ENCODE measurements around the gene FAM53B.

Gene FAM53B

DNA sequence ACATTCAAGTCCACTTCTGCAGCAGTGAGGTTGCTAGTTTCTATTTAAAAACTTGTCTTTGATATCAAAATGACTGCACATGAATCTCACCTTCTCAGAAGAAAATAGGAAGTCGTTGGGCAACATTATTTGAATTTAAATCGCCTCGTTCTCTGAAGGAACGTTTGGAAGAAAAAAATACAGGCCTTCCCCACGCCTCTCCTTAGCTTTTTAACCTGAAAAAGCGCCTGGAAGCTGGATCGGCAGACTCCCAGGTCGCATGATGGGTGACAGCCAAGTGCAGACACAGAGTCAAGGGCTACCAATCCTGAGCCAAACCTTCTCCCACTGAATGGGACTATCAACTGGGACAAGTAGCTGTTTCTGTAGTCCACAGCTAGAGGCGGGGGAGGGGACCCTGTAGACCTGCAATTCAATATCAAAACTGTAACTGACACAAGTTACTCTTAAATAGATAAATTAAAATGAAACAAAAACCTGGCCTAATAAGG is 2.2 kb downstream of the FAM53B start:
- no peak for DNase-seq (ENCODE audit: low read depth)

DNA sequence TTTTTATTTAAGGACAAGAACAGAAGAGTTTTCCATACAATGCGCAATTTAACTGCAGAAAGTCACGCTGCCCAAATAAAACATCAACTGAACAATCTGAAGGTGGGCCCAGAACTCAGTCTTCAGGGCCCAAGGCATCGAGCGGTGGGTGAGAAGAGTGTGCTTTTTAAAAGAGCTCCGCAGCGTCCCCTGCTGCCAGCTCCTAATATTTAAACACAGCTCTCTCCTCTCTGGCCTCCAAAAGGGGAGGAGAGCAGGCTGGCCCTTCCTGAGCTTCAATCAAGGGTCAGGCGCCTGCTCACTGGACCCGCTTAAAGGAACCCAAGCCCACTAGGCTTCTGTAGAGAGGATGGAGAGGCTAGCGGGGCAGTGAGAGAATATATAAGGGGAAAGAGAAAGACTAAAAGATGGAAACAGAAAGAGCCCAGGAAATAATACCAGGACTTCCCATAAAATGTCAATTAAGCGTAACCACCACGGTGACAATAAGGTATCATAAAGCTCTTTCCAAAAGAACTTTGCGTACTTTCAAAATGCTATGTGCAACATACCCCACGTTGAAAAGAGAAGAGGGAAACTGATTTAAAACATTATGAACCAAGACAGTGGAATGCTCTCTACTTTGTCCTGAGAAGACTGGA is 2.8 kb downstream of the FAM53B start:
- DNase-seq (ENCODE audit: low read depth) = no peak

DNA sequence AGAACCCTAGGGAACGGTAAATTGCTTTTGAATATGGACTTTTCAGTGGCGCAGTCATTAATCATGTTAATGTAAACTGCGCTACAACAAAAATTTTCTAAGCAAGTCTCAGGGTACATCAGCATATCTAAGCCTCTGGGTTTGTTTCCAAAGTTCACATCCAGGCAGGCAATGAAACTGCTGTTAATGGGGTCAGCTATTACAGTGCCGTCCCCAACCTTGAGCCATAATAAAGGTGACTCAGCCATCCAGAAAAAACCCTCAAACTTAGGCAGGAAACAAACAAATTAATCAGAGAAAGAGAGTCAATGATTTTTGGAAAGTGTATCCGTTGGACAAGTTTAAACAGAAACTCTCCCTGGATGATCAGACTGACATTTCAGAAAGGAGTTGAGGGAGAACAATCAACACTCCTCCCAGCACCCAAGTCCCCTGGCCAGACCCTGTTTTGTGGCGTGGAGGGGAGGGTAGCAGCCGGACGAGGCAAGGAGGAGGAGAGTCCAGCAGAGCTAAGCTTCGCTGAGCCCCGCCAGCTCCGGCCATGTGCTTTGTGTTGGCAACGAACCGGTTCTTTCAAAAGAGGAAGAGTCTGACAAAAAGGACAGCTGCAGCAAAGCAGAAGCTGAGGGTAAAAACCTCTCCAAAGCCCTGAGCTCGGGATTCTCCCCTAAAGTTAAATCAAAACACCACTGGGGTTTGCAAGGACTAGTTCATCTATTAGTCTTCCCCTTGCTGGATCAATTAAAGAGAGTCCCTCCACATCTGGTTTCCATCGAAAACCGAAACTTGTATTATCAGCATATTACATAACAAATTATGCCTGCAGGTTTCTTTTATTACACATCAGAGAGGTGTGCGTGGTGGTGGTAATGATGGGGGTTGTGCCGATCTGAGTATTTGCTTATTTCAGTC is 3.6 kb downstream of the FAM53B start:
- no peak for DNase-seq (ENCODE audit: low read depth)

DNA sequence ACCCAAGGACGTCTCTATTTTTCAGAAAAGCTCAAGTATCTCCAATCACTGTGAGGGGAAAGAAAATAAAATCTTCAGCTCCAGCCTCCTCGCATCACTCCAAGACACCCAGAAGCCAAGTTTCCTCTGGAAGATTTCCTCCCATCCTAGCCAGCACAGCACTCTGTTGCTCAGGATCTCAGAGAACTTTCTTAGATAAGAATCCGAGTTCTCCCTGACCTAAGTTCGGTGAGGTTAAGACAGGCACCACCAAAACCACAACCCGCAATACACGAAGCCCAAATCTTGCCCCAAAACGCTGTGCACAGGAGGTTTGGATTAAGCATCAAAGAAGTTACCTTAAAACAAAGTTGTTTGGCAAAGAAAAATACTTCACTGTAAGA is 4.2 kb downstream of the FAM53B start:
- no peak for DNase-seq (ENCODE audit: low read depth)

DNA sequence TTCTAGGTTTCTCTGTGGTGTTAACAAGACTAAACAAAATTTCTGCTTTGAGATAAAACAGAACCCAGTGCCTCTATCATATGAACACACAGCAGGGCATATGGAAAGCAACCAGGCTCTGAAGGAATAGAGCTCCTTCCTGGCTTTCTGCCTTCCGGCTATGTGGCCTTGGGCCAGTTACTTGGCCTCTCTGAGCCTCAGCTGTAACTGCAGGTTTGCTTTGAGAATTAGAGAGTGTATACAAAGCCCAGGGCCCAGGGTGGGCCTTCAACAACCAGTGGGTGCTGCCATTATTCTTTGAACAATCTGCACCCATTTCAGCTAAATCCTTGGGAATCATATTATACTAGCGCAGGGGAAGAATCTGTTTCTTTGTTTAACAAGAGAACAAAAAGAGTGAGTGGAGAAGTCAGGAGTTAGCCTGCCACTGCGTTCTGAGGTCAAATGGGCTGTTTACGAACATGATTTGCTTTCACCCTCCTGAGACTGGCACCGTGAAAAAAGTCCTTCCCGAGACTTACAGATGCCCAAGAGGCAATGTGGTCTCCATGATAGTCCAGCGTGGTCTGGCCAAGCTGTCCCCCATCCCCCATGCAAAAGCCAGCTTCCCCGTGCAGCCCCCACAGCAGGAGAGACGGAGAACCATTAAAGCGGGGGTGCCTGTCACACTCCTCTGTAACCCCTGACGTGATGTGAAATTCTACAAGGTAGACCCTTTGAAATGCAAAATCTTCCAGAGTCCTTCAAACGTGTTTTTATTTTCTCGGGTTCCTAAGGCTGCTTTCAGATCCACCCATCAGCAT is 4.9 kb downstream of the FAM53B start:
- DNase-seq (ENCODE audit: low read depth) = no peak

DNA sequence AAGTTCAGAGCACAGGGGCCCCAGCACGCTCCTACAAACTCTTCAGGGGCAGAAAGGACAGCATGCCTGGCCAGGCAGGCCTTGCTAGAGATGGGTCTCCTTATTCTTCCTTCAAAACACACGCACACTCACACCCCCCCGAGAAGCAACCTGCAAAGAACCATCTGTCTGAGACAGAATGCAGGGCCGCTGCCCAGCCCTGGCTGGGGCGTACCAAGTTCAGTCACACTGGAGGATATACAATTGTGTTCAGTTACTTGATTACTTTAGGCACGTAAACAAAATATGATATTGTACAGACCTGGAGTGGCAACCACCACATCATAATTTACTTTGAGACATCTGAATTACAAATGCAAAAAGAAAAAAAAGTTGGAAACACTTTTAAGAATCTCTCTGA is 5.7 kb downstream of the FAM53B start:
- no peak for DNase-seq (ENCODE audit: low read depth)

DNA sequence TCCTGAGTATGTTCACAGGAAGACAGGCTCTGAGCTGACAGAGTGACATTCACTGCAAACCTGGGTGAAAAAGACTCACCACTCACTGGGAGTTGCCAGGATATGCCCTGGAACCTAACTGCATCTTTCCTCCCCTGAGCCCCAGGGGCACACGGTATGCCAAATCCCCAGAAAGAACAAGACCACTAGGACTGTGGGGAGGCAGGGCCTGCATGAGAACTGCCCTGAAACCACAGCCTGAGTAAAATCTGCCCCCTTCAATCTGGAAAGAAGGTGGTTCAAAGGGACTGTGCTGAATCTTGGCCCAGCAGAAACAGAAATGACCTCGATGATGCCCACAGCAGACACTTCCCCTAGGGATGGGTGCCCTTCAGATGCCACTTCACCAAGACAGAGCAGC is 6.5 kb downstream of the FAM53B start:
- DNase-seq (ENCODE audit: low read depth) = no peak

DNA sequence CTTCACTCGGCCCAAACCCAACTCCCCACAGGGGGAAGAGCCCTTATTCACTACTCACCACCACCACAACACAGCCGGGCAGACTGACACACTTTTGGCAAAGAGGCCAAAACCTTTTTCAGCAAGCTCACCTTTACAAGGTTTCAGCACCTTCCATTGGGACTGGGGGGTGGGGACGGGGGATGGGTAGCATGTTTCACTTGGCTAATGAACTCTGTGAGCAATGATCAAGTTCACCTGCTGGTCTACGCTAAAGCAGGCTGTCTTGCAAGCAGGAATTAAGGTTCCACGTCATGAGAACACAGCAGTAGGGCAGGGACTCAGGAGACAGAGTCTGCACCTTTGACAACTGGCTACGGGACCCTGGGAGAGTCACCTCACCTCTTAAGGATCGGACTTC is 7.0 kb downstream of the FAM53B start:
- DNase-seq (ENCODE audit: low read depth) = no peak

DNA sequence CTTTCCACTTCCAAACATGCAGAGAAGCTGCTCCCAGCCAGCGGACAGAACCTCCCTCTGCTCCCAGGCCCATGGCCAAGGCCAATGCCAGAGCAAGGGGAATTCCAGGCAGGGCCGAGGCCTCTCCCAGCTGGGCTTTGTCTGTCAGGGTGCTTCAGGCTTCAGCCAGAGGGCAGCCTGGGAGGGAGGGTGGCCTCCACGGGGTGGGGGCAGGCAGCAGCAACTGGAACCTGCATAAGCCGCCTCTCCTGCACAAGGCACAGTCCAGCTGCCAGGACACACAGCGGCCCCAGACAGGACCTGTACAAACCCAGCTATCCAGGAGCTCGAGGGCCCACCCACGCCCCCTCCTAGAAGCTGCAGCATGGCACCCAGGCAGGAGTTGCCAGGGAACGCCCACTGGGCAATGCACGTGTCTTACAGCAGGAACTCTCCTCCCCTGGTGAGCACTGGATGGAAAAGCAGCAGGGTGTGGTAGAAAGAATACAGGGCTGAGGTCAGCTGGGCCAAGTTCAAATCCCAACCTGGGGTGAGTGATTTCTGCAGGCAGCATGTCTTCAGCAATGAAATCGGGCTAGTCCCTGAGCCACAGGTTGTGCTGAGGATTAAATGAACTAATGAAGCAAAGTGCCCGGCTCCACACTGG is 7.6 kb downstream of the FAM53B start:
- no peak for DNase-seq (ENCODE audit: low read depth)

DNA sequence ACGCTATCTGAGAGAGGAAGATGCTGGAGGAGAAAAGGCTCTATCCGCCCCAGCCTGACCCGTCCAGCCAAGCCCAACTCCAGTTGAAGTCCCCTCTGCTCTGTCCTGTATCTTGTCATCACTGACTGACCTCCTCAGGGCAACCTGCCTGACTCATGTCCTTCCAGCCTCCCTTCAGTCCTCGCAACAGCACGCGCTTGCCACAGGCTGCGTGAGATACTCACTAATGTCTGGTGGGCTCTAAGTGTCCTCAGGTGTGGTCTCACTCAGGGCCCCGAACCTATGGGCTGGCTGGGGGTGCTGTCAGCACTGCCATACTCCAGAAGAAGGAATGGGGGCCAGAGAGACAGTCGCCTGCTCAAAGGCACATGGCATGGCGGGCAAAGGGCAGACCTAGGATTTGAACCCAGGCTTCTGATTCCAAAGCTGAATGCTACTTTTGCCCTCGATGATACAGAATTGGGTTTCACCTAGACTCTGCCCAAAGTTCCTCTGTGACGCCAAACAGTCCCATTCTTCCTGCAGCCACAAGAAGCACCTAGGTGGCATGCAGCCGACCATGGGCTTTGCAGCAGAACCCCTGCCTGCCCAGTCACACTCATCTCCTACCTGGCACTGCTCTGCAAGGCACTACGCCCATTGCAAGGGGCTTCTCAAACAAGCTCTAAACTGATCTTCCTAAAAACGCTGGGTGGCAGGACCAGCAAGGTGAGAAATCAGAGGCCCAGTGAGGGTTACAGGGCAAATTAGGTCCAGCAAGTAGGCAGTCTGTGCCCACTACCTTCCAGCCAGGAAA is 8.5 kb downstream of the FAM53B start:
- DNase-seq (ENCODE audit: low read depth) = no peak

DNA sequence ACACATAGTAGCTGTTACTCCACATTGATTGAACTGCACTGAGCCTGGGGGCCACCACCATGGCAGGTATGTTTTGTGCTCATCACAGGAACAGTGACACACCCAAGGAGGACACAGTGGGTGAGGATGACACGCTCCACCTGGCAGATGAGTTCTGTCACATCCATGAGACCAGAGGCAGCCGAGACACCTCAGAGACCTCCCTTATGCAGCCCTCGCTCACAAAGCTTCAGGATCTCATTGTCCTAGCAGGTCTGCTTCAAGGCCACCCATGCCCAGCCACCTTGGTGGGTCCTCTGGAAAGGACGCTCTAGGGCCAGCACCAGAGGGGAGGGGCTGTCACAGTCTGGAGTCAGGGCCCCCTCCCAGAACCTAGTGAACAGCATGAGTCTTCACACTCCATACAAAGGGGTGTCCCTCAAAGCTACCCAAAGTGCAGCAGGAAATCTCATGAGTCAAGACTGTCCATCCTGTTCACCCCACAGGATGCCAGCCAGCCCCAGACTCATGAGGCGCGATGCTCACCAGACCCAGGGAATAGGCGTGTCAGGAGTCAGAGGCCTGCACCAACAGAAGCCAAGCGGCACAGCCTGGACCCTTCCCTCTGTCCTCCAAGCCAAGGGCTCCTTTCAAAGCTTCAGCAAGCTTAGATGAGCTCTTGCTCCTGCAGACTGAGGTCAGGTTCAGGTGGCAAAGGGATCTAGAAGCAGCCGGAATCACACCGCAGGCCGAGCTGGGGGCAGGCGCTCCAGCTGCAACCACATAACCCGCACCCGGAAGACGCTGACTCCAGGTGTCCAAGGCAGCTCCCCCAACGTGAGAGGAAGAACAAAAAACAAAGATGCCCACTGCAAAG is 9.6 kb downstream of the FAM53B start:
- no peak for DNase-seq (ENCODE audit: low read depth)

DNA sequence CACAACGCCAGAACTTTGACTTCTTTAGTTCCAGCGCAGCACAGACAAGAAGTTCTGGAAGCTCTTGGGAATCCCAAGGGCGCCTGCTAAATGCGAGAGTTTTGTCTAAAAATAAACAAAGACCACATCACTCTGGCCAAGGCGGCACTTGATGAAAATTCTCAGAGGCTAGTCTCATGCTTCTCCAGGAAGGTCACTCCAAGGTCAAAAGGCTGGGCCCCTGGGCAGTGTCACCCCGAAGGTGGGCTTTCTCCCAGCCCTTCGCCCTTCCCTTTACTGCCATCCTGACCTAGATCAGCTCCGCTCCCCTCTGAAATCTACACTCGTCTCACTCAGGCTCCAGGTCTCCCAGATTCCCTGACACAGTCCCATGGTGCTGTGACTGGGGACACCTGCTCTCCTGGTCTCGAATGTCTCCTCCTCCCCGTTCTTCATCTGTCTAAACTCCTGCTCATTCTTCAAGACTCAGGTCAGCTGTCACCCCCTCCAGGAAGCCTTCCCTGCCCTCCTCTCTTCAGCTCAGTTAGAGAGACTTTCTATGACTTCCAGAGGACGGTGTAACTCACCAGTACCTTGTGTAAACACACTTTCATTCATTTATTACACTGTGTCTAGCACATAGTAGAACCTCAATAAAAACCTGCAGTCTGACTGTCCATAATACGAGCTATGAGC is 10.5 kb downstream of the FAM53B start:
- no peak for DNase-seq (ENCODE audit: low read depth)

DNA sequence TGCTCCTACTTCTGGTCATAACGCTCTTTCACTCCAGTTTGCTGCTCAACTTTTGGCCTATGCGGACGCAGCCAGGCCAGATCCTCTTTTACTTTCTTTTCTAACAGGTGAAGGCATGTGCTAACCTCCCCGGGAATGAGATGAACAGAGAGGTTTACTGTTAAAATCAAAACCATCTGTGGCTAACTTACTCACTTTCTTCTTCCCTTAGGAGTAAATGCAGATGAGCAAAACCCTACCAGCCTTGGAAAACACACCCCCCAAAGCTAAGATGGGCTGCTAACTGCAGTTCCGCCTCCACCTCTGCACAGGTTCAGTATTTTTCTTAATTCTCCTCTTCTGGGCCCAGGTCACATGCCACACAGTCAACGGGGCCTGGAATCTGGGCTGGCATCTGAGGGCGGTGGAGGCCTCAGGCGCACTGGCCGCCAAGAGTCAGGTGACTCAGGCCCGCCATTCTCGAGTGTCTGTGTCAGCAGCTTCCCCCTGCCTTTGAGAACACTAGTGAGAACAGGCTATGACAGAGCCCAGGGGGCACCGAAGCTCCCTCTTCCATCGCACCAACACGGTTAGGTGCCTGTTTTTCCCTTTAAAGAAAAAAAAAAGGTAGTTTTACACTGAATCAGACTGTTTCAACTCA is 11.1 kb downstream of the FAM53B start:
- DNase-seq (ENCODE audit: low read depth) = no peak

DNA sequence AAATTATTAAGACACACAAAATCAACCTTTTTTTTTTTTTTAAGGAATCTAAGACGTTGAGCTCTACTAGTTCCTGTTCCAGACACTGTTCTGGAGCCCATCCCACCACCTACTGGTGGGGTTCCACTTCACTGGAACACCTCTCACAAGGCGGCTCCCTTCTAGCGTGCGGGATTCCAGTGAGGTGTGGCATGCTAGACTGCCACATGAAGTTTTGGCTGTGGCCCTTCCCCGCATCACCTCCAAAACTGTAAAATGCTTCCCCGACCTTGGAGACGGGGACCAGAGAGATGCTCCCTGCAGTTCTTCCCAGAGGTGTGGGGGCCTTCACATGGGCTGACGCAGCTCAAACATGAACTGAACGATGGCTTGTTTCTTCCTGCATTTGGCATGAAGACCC is 12.6 kb downstream of the FAM53B start:
- DNase-seq (ENCODE audit: low read depth) = no peak

DNA sequence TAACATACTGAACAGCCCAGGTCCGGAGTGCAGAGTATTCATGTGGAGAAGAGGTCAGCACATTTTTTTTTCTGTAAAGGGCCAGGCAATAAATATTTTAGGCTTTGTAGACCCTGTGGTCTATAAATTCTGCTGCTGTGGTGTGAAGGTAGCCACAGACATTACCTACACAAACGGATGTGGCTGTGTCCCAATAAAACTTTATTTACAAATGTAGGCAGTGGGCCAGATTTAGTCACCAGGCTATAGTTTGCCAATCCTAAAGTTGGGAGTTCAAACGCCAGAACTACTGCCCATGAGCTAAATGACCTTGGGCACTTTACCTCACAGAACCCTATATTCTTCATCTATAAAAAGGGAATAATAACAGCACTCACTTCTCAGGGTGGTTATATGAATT is 13.4 kb downstream of the FAM53B start:
- no peak for DNase-seq (ENCODE audit: low read depth)

DNA sequence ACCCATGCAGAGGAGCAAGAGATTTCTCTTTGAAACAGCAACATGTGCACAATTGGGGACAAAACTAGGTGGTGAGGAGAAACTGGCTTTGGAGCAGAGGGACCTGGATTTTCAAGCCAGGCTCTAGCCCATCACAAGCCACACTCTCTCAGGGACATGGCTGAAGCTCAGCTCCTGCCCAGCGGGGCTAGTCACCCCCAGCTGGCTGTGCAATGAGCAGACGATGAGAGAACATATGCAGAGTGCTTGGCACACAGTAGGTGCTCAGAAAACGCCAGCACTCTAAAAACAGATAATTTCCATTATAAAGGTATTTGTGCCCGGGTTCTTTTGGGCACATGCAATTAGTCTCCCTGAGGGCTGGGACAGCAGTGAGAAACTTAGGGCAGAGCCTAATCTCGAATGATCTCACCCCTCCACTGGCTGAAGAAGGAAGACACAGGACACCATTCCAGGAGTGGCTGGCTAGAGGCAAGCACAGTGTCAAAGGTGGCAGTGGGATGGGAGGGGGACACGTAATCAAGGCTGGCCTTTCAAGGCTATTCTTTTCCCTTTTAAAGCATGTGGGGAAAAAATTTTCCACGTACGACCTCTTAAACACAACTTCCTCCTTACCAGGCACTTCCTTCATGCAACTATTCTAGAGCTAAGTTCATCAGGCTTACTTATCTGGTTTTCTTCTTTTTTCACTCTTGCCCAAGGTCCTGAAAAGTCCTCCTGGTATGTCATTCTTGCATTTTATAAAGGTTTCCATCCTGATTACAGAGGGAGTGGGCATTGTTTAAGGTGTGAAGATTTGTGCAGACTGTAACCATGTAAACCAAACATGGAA is 15.1 kb downstream of the FAM53B start:
- DNase-seq (ENCODE audit: low read depth) = no peak

DNA sequence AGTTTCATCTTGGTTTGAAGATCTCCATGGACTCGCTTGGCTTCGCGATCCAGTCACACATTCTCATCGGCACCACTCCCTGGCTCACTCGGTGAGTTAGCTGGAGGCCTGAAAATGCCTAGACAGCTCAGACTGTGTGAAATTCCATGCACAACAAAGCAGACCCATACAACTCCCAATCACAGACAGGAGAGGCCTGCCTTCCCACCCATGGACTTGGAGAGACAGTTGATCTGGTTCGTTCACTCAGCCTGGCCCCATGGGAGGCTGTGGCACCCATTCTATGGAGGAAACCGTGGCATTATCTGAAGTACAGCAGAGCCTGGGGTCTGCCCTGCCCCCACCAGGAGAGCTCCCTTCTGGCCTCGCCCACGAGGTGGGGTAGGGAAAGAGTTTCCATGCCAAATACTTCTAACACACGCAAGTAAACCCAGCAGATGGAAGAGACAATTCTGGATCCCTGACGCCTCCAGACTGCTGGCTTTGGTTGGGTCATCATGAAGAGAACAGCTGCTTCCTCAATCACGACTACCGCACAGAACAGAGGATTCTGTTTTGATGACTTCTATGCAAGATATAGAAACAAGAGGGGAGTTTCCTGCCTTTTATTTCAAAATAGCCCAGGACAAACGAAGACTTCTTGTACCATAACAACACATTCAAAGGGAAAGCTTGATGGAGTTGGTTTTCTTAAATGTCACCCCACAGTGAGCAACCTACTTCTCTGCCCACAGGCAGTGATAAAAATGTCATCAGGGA is 15.9 kb downstream of the FAM53B start:
- DNase-seq (ENCODE audit: low read depth) = no peak
